ENCODE measurements around the gene DECR2.
"Not testable (repeated sequence)": the region's sequence is repeated elsewhere in the genome, so short reads cannot be mapped to it uniquely, and the experiment has no call there.

Gene DECR2

DNA sequence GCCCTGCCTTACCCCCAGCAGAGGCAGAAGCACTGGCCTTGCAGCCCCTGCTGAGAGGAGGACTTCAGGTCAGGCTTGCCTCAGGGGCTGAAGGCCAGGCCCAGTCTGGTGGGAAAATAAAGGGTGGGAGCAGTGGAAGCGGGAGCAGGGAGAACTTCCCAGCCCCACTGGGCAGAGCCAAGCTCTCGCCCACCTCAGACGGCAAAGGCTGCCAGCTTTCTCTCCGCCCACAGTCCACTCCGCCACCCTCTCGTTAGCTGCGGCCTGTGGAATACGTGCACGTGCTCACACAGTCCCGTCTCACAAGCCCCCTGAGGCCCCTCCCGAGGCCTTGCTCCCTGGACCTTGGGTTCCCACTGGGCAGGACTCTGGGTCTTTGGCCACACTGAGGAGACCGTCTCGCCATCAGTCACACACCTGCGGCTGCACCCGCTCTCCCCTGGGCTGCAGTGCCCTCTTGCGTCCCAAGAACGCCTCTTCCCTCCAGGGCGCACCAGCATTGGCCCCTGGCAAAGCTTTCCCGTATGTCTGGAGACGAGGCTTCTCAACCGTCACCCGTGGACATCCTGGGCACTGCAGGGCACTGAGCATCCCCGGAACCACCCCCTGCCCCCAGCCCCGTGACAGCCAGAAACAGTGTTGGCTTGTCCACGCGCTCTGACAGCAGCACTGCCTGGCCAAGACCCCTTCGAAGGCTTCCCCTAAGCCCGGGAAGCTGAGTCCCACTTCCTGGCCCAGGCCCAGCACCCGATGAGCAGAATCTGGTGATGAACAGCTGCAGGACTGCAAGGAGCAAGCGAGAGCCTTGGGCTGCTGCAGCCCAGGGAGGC is 39.6 kb upstream of the DECR2 start:
- Histone ChIP-seq H3K4me3 (no peak overlapping the region), H3K36me3 (replicated peaks) (peaks cover 9% of the 10 kb centered on the region), H3K4me1 (peaks cover 10% of the 10 kb centered on the region), H3K27me3 (ENCODE audit: low read depth) (no peaks in the 10 kb centered on the region), H3K9me3 (no peaks in the 10 kb centered on the region)
- peak; percentile 64 to 88 for DNase-seq (ENCODE audit: low spot score in 2 of 2)
- in situ Hi-C loops (cut with MboI; ENCODE audit: low sequenced_read_pairs): no loop called here

DNA sequence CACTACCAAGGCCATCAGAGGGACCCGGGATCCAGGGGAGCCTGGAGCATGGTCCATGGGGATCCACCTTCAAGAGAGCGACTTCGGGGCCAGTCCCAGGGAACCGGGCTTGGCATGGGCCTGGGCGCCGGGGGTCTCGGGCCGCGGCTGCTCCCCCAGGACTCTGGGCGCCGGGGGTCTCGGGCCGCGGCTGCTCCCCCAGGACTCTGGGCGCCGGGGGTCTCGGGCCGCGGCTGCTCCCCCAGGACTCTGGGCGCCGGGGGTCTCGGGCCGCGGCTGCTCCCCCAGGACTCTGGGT is 39.0 kb upstream of the DECR2 start:
- in situ Hi-C loops (cut with MboI; ENCODE audit: low sequenced_read_pairs); H3K9me3 ChIP-seq; H3K4me3 ChIP-seq; DNase-seq (ENCODE audit: low spot score in 2 of 2); H3K27me3 ChIP-seq (ENCODE audit: low read depth): not testable (repeated sequence)
- Histone ChIP-seq H3K4me1 (peaks cover 10% of the 10 kb centered on the region), H3K36me3 (replicated peaks) (peaks cover 15% of the 10 kb centered on the region)

DNA sequence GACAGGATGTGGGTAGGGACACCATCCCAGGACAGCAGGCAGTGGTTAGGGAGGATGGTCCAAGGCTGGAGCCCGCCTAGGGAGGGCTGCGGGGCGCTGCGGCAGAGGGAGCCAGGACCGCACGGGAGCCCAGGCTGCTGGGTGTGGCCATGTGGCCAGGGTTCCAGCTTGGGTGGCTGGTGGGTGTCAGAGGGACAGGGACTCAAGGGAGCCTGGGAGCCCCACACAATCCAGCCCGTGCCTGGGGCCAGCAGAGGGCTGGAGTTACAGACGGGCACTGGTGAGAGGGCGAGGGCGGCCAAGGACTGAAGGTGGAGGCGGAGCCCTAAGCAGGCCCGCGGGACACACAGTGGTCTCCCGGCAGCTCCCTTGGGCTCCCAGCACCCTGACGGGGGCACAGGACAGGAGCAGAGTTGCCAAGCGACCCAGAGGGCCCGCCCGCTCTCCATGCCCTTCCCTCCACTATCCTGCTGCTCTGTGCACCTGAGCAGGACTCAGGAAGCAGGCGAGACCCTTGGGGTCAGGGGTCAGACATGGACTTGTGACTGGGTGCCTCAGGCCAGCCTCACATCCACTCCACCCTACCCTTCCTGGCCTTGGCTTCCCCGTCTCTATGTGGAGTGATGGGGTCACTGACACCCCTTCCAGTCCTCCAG is 38.4 kb upstream of the DECR2 start:
- Histone ChIP-seq H3K9me3 (no peaks in the 10 kb centered on the region), H3K27me3 (ENCODE audit: low read depth) (no peaks in the 10 kb centered on the region), H3K4me1 (peaks cover 10% of the 10 kb centered on the region), H3K4me3 (no peak overlapping the region), H3K36me3 (replicated peaks) (peaks cover 21% of the 10 kb centered on the region)
- in situ Hi-C loops (cut with MboI; ENCODE audit: low sequenced_read_pairs): no loop called here
- no peak for DNase-seq (ENCODE audit: low spot score in 2 of 2)

DNA sequence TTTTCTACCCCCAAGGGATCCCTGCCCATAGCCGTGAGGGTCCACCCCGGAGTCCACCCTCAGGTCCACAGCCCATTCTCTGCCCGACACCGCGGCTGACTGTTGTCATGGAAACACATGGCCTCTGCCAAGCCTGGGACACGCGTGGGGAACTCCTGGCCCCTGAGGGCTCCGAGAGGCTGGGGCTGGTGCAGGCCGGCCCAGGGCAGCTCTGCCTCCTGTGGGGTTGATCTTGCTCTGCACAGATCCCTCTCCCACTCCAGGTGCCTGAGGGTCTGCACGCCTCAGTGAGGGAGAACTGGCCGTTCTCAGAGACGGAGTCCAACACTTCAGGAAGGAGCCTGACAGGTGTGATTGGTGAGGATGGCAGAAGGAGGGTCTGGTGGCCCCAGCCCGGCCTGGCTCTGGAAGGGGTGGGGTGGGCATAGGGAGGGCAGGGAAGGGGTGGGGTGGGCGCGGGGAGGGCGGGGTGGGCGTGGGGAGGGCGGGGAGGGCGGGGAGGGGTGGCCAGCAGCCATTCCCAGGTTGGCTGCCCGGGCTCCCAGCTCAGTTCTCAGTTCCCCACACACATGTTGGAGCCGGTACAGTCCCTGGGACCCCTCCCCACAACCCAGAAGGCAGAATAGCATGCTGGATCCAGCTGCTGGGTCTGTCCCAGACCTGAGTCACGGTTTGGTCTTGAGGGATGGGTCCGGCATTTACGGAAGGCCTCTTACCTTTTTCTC is 37.8 kb upstream of the DECR2 start:
- peaks cover 28% of the 10 kb centered on the region for H3K36me3 ChIP-seq (replicated peaks)
- H3K4me3 ChIP-seq: no peak overlapping the region
- peaks cover 10% of the 10 kb centered on the region for H3K4me1 ChIP-seq
- no peaks in the 10 kb centered on the region for H3K27me3 ChIP-seq (ENCODE audit: low read depth)
- no peak for DNase-seq (ENCODE audit: low spot score in 2 of 2)
- in situ Hi-C loops (cut with MboI; ENCODE audit: low sequenced_read_pairs): no loop called here
- H3K9me3 ChIP-seq: no peaks in the 10 kb centered on the region

DNA sequence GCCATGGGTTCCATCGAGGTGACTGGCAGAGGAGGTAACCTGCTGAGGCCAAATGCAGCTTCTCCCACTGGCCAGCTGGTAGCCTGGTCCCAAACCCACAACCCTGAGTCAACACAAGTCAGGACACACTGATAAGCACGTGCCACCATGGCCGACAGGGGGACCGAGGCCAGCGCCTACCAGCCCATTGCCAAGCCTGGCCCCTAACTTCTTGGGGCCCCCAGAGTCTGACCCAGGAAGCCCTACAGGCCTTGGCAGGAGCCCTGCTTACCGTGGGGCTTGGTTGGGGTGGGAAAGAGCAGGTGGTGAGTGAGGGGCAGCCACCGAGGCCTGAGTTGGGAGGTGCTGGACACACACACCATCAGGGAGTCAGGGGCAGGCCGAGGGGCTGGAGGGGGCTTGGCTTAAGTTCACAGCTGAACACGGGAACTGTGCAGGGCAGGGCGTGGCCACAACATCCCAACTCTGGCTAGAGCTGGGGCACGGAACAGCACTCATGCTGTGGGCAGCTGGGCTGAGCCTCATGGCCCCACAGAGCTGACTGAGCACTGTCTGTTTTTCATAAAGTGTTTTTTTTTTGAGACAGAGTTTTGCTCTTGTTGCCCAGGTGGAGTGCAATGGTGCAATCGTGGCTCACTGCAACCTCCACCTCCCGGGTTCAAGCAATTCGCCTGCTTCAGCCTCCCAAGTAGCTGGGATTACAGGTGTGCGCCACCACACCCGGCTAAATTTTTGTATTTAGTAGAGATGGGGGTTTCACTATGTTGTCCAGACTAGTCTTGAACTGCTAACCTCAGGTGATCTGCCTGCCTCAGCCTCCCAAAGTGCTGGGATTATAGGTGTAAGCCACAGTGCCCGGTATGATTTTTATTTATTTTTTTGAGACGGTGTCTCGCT is 36.8 kb upstream of the DECR2 start:
- Histone ChIP-seq H3K27me3 (ENCODE audit: low read depth) (no peaks in the 10 kb centered on the region), H3K36me3 (replicated peaks) (peaks cover 37% of the 10 kb centered on the region), H3K4me1 (peaks cover 12% of the 10 kb centered on the region), H3K4me3 (no peak overlapping the region), H3K9me3 (no peaks in the 10 kb centered on the region)
- no peak for DNase-seq (ENCODE audit: low spot score in 2 of 2)
- in situ Hi-C loops (cut with MboI; ENCODE audit: low sequenced_read_pairs): no loop called here

DNA sequence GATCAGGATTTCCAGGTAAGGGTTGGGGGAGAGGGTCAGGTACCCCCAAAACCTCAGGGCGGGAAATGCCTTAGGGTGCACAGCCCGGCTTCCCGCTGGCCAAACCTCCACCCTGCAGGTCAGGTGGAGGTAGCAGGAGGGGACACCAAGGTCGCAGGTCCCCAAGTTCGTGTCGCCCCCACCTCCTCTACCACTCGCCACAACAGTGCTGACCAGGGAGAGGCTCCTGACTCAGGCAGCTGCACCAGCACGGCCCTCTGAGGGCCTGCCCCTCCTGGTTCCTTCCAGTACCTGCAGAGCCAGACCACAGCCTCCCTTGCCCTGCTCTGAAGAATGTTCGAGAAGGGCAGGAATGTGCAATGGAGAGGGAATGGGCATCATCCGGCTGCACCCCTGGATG is 35.2 kb upstream of the DECR2 start:
- Histone ChIP-seq H3K4me1 (peaks cover 5% of the 10 kb centered on the region), H3K27me3 (ENCODE audit: low read depth) (no peaks in the 10 kb centered on the region), H3K4me3 (no peak overlapping the region), H3K9me3 (no peaks in the 10 kb centered on the region), H3K36me3 (replicated peaks) (peaks cover 37% of the 10 kb centered on the region)
- in situ Hi-C loops (cut with MboI; ENCODE audit: low sequenced_read_pairs): no loop called here
- DNase-seq (ENCODE audit: low spot score in 2 of 2): no peak

DNA sequence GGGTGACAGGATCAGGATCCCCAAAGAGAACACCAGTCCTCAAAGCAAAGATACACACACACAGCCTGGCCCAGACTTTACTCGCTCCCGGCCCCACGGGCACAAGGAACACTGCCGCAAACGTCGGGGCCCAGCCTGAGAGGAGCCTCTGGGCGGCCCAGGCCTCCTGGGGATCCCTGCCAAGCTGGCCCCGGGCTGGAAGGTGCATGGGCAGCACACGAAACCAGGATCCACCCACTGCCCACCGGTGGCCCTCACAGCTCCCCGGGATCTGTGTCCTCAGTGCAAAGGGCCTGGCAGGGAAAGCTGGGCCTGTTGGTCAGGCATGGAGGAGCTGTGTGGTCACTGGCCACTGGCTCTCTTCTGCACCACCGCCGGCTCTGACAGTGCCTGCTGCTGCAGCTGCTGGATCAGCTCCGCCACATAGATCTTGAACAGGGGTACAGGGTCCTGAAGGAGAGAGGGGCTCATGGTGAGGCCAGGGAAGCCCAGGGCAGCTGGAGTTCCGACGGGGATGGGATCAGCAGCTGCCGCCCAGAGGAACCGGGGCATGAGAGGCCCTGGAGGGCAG is 34.3 kb upstream of the DECR2 start:
- in situ Hi-C loops (cut with MboI; ENCODE audit: low sequenced_read_pairs): no loop called here
- peaks cover 37% of the 10 kb centered on the region for H3K36me3 ChIP-seq (replicated peaks)

DNA sequence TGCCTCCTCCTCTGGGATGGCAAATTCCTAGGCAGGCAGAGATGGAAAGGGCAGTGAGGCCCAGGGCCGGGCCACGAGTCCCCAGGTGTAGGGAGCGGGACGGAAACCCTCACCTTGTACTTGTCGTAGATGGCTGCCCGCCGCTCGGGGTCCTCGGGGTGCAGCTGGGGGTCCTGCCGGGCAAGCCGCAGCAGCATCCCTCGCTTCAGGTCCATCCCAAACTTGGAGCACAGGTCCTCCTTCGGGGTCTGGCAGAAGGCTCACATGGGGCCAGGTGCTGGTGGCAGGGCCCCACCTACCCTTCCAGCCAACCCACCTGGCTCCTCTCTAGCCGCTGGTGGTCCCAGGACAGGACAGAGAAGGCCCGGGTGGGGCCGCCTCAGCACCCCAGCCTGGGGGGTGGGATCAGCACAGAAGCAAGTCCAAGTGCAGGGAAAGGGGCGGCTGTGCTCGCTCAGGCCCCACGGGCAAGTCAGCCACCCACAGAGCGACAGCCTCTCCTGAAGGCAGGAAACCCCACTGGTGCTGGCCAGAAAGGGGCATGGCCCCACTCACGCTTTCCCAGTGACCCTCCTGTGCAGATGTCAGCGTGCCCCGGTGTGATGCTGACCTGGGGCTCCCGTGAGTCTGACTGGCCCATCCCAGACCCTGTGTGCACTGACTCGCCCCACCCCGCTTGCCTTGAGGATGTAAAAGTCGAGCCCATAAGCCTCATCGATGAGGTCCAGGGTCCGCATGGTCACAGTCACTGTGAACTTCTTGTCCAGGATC is 33.1 kb upstream of the DECR2 start:
- Histone ChIP-seq H3K36me3 (replicated peaks) (peaks cover 37% of the 10 kb centered on the region), H3K4me1 (peaks cover 5% of the 10 kb centered on the region), H3K9me3 (no peaks in the 10 kb centered on the region), H3K27me3 (ENCODE audit: low read depth) (no peaks in the 10 kb centered on the region), H3K4me3 (peak overlapping the region; percentile 33; the same call in 1 of the 2 replicates)
- no peak for DNase-seq (ENCODE audit: low spot score in 2 of 2)
- in situ Hi-C loops (cut with MboI; ENCODE audit: low sequenced_read_pairs): no loop called here

More for the DNA sequence above, 34.3 kb upstream of the DECR2 start:
- Histone ChIP-seq H3K4me1 (peaks cover 5% of the 10 kb centered on the region), H3K27me3 (ENCODE audit: low read depth) (no peaks in the 10 kb centered on the region), H3K9me3 (no peaks in the 10 kb centered on the region), H3K4me3 (no peak overlapping the region)
- DNase-seq (ENCODE audit: low spot score in 2 of 2): no peak

DNA sequence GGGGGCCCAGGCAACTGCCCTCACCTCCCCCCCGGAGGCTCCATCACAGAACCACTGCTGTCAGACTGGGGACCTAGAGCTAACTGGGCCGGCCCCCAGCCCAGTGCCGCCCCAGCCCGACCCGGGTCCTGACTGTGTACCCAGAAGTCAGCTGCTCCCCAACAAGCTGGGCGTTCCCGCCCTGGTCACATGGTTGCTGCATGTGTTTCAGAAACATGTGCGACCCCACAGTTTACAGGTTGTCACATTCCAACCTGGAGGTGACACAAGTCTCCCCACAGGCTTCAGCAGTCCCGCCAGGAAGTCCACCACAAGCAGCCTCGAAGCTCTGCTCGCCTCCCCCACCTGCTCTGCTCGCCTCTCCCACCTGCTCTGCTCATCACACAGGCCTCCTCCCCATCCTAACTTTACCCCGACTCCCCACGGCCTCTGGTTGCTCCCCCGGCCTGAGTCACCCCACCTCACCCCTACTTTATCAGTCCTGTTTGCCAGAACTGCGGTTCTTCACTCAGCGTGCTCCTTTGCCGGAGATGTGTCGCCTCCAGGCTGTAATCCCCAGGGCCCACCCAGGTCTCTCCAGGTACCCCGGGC is 32.3 kb upstream of the DECR2 start:
- Histone ChIP-seq H3K4me3 (peak overlapping the region; percentile 33), H3K4me1 (peaks cover 5% of the 10 kb centered on the region), H3K9me3 (no peaks in the 10 kb centered on the region), H3K27me3 (ENCODE audit: low read depth) (no peaks in the 10 kb centered on the region), H3K36me3 (replicated peaks) (peaks cover 37% of the 10 kb centered on the region)
- no peak for DNase-seq (ENCODE audit: low spot score in 2 of 2)
- in situ Hi-C loops (cut with MboI; ENCODE audit: low sequenced_read_pairs): no loop called here

DNA sequence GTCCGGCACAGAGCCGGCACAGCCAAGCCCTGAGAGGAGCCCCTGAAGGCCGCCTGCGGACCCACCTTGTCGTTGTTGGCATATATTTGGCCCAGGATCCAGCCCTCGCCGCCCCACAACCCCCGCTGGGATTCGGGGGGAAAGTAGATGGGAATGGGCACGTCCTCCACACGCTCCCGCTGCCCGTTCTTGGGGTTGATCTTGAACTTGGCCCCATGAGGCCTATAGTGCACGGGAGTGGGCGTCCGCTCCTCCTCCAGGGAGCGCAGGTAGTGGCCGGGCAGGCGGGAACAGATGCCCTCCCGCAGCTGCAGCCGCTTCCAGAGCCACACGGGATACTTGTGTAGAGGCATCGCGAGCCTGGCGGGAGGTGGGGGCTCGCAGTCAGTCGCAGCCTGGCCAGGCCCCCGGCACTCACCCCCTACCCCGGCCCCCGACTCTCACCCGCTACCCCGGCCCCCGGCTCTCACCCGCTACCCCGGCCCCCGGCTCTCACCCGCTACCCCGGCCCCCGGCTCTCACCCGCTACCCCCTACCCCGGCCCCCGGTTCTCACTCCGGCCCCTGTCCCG is 31.7 kb upstream of the DECR2 start:
- DNase-seq (ENCODE audit: low spot score in 2 of 2): peak in 1 of 2 experiments; percentile 38
- in situ Hi-C loops (cut with MboI; ENCODE audit: low sequenced_read_pairs): no loop called here
- Histone ChIP-seq H3K27me3 (ENCODE audit: low read depth) (no peaks in the 10 kb centered on the region), H3K9me3 (no peaks in the 10 kb centered on the region), H3K36me3 (replicated peaks) (peaks cover 41% of the 10 kb centered on the region), H3K4me1 (peaks cover 5% of the 10 kb centered on the region), H3K4me3 (peak overlapping the region; percentile 33)

DNA sequence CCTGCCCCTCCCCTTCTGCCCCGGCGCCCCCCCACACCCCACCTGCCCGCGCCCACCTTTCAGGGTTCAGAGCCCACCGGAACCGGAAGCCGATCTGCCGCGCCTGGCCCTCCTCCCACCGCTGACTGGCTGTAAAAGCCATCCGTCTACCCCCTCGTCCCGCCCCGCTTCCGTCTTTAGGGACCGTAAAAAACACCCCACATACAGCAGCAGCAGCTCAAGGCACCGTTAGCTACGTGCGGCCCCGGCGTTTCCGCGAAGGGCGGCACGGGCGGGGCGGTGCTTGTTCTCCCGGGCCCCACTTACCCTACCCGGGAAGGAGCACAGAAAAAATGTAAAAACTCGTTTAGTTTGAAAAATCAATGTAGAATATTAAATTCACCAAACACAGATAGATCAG is 31.2 kb upstream of the DECR2 start, which contains the start of gene MRPL28:
TSS of gene MRPL28 (minus strand) at position 96 of the 400 bp plus-strand sequence. CDS start 320 bp downstream, outside the sequence.
- in situ Hi-C loops (cut with MboI; ENCODE audit: low sequenced_read_pairs): no loop called here
- peak; percentile 87 to 96 for DNase-seq (ENCODE audit: low spot score in 2 of 2)
- H3K27me3 ChIP-seq (ENCODE audit: low read depth): no peaks in the 10 kb centered on the region
- peaks cover 5% of the 10 kb centered on the region for H3K4me1 ChIP-seq
- H3K4me3 ChIP-seq: peak within 1 kb of the TSS; percentile 33
- peaks cover 42% of the 10 kb centered on the region for H3K36me3 ChIP-seq (replicated peaks)
- no peaks in the 10 kb centered on the region for H3K9me3 ChIP-seq

DNA sequence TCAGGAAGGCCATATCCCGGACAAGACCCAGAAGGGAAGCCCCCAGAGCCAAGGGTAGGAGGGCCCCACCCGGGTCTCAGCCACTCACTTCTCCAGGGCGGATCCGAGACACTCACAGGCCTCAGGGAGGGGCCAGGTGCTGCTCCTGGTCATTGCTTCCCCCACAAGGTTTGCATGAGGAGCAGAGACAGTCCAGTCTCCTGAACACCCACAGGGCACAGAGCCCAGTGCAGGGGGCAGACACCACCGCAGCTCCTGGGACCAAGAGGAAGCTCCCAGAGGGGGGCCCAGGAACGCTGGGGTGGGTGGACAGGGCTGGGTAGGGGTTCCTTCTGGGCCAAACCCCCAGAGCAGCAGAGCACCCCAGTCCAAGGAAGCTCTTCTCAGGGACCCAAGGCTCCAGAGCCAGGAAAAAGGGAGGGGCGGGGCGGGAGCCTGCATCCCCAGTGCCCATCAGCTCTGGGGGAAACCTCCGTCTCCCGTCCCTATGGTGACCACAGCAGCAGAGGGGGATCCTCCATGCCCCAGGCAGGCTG is 30.6 kb upstream of the DECR2 start:
- Histone ChIP-seq H3K27me3 (ENCODE audit: low read depth) (no peaks in the 10 kb centered on the region), H3K4me1 (peaks cover 5% of the 10 kb centered on the region), H3K4me3 (peak overlapping the region; percentile 33), H3K9me3 (no peaks in the 10 kb centered on the region), H3K36me3 (replicated peaks) (peaks cover 41% of the 10 kb centered on the region)
- in situ Hi-C loops (cut with MboI; ENCODE audit: low sequenced_read_pairs): no loop called here
- no peak for DNase-seq (ENCODE audit: low spot score in 2 of 2)
